ENCODE results near the gene TUB. TPM values are rescaled to one million over a fixed set of nuclear protein-coding genes. Genes with fewer than 3 reads are reported as not detected.

Gene TUB
- total and polyA plus RNA-seq, 2 donors (not counting 1 experiment from before 2014, with no cell fraction given) = 9.6 to 10.4 TPM

- Histone ChIP-seq H3K4me1 (ENCODE audit: control insufficient read depth, extremely low read depth, insufficient read depth, low read length) (peaks cover 13% of the 10 kb centered on the region), H3K27ac (ENCODE audit: insufficient read depth, low read length) (no peak overlapping the region), H3K36me3 (ENCODE audit: control insufficient read depth, insufficient read depth, low read length) (no peaks in the 10 kb centered on the region), H3K9ac (ENCODE audit: insufficient read depth, low read length) (no peak overlapping the region), H3K27me3 (ENCODE audit: control insufficient read depth, insufficient read depth, low read length) (no peaks in the 10 kb centered on the region), H3K4me3 (replicated peaks in 1 of 4; ENCODE audit: control extremely low read depth in 1 of 4, insufficient read depth in 1 of 4, low read depth in 3 of 4, low read length in 4 of 4) (no peak overlapping the region), H2AFZ (ENCODE audit: low read length) (no peak overlapping the region), H3K79me2 (ENCODE audit: control insufficient read depth, insufficient read depth, low read length) (no peaks in the 10 kb centered on the region), H4K20me1 (ENCODE audit: control insufficient read depth, extremely low read depth, insufficient read depth, low read length) (no peaks in the 10 kb centered on the region), H3K9me3 (ENCODE audit: control insufficient read depth, insufficient read depth, low read depth, low read length) (no peaks in the 10 kb centered on the region), H3K4me2 (ENCODE audit: extremely low read depth, insufficient read depth, low read length) (no peak overlapping the region)
- no peak for DNase-seq (ENCODE audit: low read depth in 2 of 2)
- no peak for TF ChIP-seq CTCF (conservative IDR thresholded peaks at IDR 0.05 in 1 of 2, IDR thresholded peaks at IDR 0.05 in 1 of 2; ENCODE audit: low read depth in 1 of 2, low read length in 2 of 2)
- TF ChIP-seq EZH2 (IDR thresholded peaks at IDR 0.05; ENCODE audit: low read length, missing control alignments) = no peak
Measured at GRCh38 chr11:8059571-8060011, 21.4 kb upstream of the TUB start.

- H3K36me3 ChIP-seq (ENCODE audit: control insufficient read depth, insufficient read depth, low read length) = no peaks in the 10 kb centered on the region
- no peak for TF ChIP-seq EZH2 (IDR thresholded peaks at IDR 0.05; ENCODE audit: low read length, missing control alignments)
- TF ChIP-seq CTCF (conservative IDR thresholded peaks at IDR 0.05 in 1 of 2, IDR thresholded peaks at IDR 0.05 in 1 of 2; ENCODE audit: low read depth in 1 of 2, low read length in 2 of 2) = no peak
- no peak overlapping the region for H3K9ac ChIP-seq (ENCODE audit: insufficient read depth, low read length)
- no peak overlapping the region for H3K4me2 ChIP-seq (ENCODE audit: extremely low read depth, insufficient read depth, low read length)
- no peaks in the 10 kb centered on the region for H3K79me2 ChIP-seq (ENCODE audit: control insufficient read depth, insufficient read depth, low read length)
- H3K9me3 ChIP-seq (ENCODE audit: control insufficient read depth, insufficient read depth, low read depth, low read length) = no peaks in the 10 kb centered on the region
- H3K27ac ChIP-seq (ENCODE audit: insufficient read depth, low read length) = no peak overlapping the region
- H2AFZ ChIP-seq (ENCODE audit: low read length) = no peak overlapping the region
- no peaks in the 10 kb centered on the region for H3K27me3 ChIP-seq (ENCODE audit: control insufficient read depth, insufficient read depth, low read length)
- H3K4me3 ChIP-seq (replicated peaks in 1 of 4; ENCODE audit: control extremely low read depth in 1 of 4, insufficient read depth in 1 of 4, low read depth in 3 of 4, low read length in 4 of 4) = no peak overlapping the region
- no peak for DNase-seq (ENCODE audit: low read depth in 2 of 2)
- peaks cover 13% of the 10 kb centered on the region for H3K4me1 ChIP-seq (ENCODE audit: control insufficient read depth, extremely low read depth, insufficient read depth, low read length)
- no peaks in the 10 kb centered on the region for H4K20me1 ChIP-seq (ENCODE audit: control insufficient read depth, extremely low read depth, insufficient read depth, low read length)
Measured at GRCh38 chr11:8060146-8060719, 20.8 kb upstream of the TUB start.

GRCh38 chr11:8060801-8061554 is 20.0 kb upstream of the TUB start:
- no peaks in the 10 kb centered on the region for H4K20me1 ChIP-seq (ENCODE audit: control insufficient read depth, extremely low read depth, insufficient read depth, low read length)
- no peaks in the 10 kb centered on the region for H3K27me3 ChIP-seq (ENCODE audit: control insufficient read depth, insufficient read depth, low read length)
- no peak overlapping the region for H2AFZ ChIP-seq (ENCODE audit: low read length)
- H3K79me2 ChIP-seq (ENCODE audit: control insufficient read depth, insufficient read depth, low read length) = no peaks in the 10 kb centered on the region
- no peak overlapping the region for H3K4me3 ChIP-seq (replicated peaks in 1 of 4; ENCODE audit: control extremely low read depth in 1 of 4, insufficient read depth in 1 of 4, low read depth in 3 of 4, low read length in 4 of 4)
- peak in 1 of 2 donors; percentile 89 for DNase-seq (ENCODE audit: low read depth in 2 of 2)
- TF ChIP-seq EZH2 (IDR thresholded peaks at IDR 0.05; ENCODE audit: low read length, missing control alignments) (no peak), CTCF (conservative IDR thresholded peaks at IDR 0.05 in 1 of 2, IDR thresholded peaks at IDR 0.05 in 1 of 2; ENCODE audit: low read depth in 1 of 2, low read length in 2 of 2) (no peak)
- H3K9me3 ChIP-seq (ENCODE audit: control insufficient read depth, insufficient read depth, low read depth, low read length) = no peaks in the 10 kb centered on the region
- H3K4me2 ChIP-seq (ENCODE audit: extremely low read depth, insufficient read depth, low read length) = no peak overlapping the region
- H3K9ac ChIP-seq (ENCODE audit: insufficient read depth, low read length) = no peak overlapping the region
- H3K27ac ChIP-seq (ENCODE audit: insufficient read depth, low read length) = no peak overlapping the region
- H3K4me1 ChIP-seq (ENCODE audit: control insufficient read depth, extremely low read depth, insufficient read depth, low read length) = peaks cover 13% of the 10 kb centered on the region
- H3K36me3 ChIP-seq (ENCODE audit: control insufficient read depth, insufficient read depth, low read length) = no peaks in the 10 kb centered on the region

Measured in fibroblast of lung (primary cell).